GM19372 (cell line): ENCODE data around the gene CNTROB.

Experiments used
- ATAC-seq: cut with Tn5 transposase; IDR thresholded peaks from one replicate; pipeline ENCODE4 v1.9.1; 2021; ENCODE audit warnings: mild to moderate bottlenecking, low read depth, moderate library complexity; ENCODE audit not compliant: unreplicated experiment

CNTROB gene

GRCh38 chr17:7977805-7978204 is 45.8 kb downstream of the CNTROB start:
- no peak for ATAC-seq

GRCh38 chr17:7982173-7982572 is 50.2 kb downstream of the CNTROB start:
- no peak for ATAC-seq

- ATAC-seq, result no peak
These were observed 50.7 kb downstream of the CNTROB start for GRCh38 chr17:7982666-7983065.

- no peak for ATAC-seq
These were observed 52.9 kb downstream of the CNTROB start for GRCh38 chr17:7984904-7985303.

GRCh38 chr17:7987112-7987893 is 55.3 kb downstream of the CNTROB start:
- no peak for ATAC-seq

- ATAC-seq, result no peak
These were observed 56.8 kb downstream of the CNTROB start for GRCh38 chr17:7988750-7989178.

GRCh38 chr17:7989781-7990655 is 58.0 kb downstream of the CNTROB start:
- peak; percentile 57 for ATAC-seq

GRCh38 chr17:7992516-7992915 is 60.5 kb downstream of the CNTROB start:
- no peak for ATAC-seq

- ATAC-seq, result no peak
These were observed 60.9 kb downstream of the CNTROB start for GRCh38 chr17:7992924-7993323.

- ATAC-seq, result no peak
These were observed 62.1 kb downstream of the CNTROB start for GRCh38 chr17:7993972-7994589.

- no peak for ATAC-seq
These were observed 63.7 kb downstream of the CNTROB start for GRCh38 chr17:7995724-7996123.

- no peak for ATAC-seq
These were observed 65.2 kb downstream of the CNTROB start for GRCh38 chr17:7997186-7997585.
